Measurements from ENCODE around the gene IQGAP2. TPM values are rescaled to one million over a fixed set of nuclear protein-coding genes. Genes with fewer than 3 reads are reported as not detected.

The IQGAP2 gene
- total RNA-seq, 1 donor from 2014 or later: 8.8 TPM

DNA sequence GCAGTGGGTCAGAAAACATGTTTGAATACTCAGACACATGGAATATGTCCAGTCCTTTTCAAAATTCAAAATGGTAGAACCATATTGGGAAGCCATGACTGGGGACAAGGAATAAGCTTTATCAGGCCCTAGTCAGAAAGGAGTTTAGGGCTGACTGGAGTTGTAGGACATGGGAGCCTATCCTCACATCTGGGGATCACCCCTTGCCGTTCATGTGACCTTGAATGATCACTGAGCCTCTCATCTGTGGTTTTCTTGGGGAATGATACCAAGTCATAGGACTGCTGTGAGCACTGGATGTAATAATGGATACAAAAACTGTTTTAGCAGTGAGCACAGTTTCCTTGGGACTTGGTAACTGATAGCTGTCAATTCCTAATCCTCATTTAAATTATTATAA is 84.7 kb downstream of the IQGAP2 start:
- intact Hi-C loops (cut with micrococcal nuclease): no loop called here
- ChIA-PET POLR2A (no interaction called here), CTCF (no interaction called here)
- Mint-ChIP-seq H3K9me3 (no peaks in the 10 kb centered on the region), H3K4me3 (no peak overlapping the region), H3K36me3 (ENCODE audit: low read depth) (no peaks in the 10 kb centered on the region), H3K27me3 (no peaks in the 10 kb centered on the region), H3K4me1 (no peaks in the 10 kb centered on the region), H3K27ac (no peak overlapping the region)
- ATAC-seq (ENCODE audit: low read depth) (no peak), DNase-seq (no peak)
- TF ChIP-seq, protein P1, sequence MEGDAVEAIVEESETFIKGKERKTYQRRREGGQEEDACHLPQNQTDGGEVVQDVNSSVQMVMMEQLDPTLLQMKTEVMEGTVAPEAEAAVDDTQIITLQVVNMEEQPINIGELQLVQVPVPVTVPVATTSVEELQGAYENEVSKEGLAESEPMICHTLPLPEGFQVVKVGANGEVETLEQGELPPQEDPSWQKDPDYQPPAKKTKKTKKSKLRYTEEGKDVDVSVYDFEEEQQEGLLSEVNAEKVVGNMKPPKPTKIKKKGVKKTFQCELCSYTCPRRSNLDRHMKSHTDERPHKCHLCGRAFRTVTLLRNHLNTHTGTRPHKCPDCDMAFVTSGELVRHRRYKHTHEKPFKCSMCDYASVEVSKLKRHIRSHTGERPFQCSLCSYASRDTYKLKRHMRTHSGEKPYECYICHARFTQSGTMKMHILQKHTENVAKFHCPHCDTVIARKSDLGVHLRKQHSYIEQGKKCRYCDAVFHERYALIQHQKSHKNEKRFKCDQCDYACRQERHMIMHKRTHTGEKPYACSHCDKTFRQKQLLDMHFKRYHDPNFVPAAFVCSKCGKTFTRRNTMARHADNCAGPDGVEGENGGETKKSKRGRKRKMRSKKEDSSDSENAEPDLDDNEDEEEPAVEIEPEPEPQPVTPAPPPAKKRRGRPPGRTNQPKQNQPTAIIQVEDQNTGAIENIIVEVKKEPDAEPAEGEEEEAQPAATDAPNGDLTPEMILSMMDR (IDR thresholded peaks at IDR 0.05): no peak

DNA sequence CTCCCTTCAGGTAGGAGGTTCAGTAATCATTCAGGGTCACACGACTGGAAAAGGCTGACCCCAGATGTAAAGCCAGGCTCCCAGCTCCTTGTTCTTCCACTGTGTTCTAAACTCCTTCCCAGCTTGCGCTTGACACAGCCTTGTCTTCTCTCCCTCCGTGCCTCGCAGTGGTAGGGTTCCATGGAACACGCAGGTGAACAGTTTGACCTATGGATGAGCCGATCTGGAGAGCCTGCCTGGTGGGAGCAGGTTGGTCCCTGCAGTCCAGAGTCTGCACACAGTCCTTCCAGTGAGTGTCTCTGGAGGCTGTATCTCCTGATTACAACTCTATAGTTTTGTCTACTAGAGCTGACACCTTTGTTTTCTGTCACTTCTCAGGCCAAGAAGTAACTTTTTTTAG is 85.9 kb downstream of the IQGAP2 start:
- no peaks in the 10 kb centered on the region for H3K27me3 Mint-ChIP-seq
- no peak overlapping the region for H3K4me3 Mint-ChIP-seq
- no peaks in the 10 kb centered on the region for H3K9me3 Mint-ChIP-seq
- intact Hi-C loops (cut with micrococcal nuclease): no loop called here
- ChIA-PET POLR2A (no interaction called here), CTCF (no interaction called here)
- TF ChIP-seq, protein P1 (IDR thresholded peaks at IDR 0.05): no peak
- H3K4me1 Mint-ChIP-seq: no peaks in the 10 kb centered on the region
- DNase-seq (no peak), ATAC-seq (ENCODE audit: low read depth) (no peak)
- no peaks in the 10 kb centered on the region for H3K36me3 Mint-ChIP-seq (ENCODE audit: low read depth)
- no peak overlapping the region for H3K27ac Mint-ChIP-seq

DNA sequence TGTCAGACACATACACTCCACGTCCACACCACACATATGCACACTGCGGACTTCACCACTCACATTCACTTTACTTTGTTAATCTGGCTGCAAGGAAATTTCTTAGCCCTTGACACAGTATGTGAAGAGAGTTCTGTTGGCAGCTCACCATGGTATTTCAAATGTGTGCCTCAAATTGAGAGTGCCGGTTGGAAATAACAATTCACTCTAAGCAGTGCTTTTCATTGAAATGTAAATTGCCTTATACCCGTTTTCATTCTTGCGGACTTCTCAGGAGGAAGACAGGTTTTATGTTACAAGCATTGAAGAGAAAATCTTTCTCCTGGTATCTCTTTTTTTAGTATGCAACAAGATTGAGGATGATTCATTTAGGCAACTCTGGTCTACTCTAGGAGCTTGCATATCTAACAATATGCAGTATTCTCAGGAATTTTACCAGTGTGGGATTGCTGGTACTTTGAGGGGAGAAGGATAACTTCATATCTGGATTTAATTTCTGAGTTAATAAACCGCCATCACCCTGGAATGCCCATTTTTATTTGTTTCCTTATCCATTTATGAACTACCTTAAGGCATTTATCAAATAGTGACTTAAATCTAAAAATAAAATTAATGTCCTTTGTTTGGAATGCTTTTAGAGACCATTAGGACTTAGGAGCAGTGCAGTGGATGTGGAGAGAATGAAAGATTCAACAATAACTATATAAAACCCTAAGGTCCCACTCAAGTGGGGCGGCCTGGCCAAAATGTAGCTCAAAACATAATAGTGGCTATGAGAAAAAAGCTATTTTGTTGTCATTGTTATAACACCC is 87.0 kb downstream of the IQGAP2 start:
- H3K4me1 Mint-ChIP-seq: no peaks in the 10 kb centered on the region
- intact Hi-C loops (cut with micrococcal nuclease): no loop called here
- TF ChIP-seq, protein P1 (IDR thresholded peaks at IDR 0.05): no peak
- H3K9me3 Mint-ChIP-seq: no peaks in the 10 kb centered on the region
- no peak overlapping the region for H3K4me3 Mint-ChIP-seq
- H3K36me3 Mint-ChIP-seq (ENCODE audit: low read depth): no peaks in the 10 kb centered on the region
- no peak overlapping the region for H3K27ac Mint-ChIP-seq
- DNase-seq (no peak), ATAC-seq (ENCODE audit: low read depth) (no peak)
- CTCF ChIA-PET: no interaction called here
- POLR2A ChIA-PET: no interaction called here
- H3K27me3 Mint-ChIP-seq: no peaks in the 10 kb centered on the region

DNA sequence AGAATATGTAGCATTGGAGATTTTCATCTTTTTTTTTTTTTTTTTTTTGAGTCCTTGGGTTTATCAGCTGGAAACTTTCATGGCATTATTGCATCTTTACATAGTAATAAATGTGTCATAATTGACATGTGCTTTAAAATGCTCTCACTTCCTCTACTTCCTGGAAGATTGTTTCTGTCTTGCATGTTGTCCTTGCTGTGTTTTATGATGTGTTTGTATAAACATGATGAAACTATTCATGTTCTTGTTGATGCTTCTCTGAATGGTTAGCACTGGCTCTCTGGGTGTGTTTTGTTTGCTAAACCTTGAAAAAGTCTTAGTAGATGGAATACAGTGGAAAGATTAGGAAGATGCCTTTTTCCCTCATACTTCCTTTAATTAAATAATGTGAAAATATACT is 87.9 kb downstream of the IQGAP2 start:
- Mint-ChIP-seq H3K4me1 (no peaks in the 10 kb centered on the region), H3K27me3 (no peaks in the 10 kb centered on the region), H3K4me3 (no peak overlapping the region), H3K36me3 (ENCODE audit: low read depth) (no peaks in the 10 kb centered on the region), H3K9me3 (no peaks in the 10 kb centered on the region), H3K27ac (no peak overlapping the region)
- TF ChIP-seq, protein P1 (IDR thresholded peaks at IDR 0.05): no peak
- intact Hi-C loops (cut with micrococcal nuclease): no loop called here
- CTCF ChIA-PET: no interaction called here
- ATAC-seq (ENCODE audit: low read depth) (no peak), DNase-seq (no peak)
- POLR2A ChIA-PET: no interaction called here

DNA sequence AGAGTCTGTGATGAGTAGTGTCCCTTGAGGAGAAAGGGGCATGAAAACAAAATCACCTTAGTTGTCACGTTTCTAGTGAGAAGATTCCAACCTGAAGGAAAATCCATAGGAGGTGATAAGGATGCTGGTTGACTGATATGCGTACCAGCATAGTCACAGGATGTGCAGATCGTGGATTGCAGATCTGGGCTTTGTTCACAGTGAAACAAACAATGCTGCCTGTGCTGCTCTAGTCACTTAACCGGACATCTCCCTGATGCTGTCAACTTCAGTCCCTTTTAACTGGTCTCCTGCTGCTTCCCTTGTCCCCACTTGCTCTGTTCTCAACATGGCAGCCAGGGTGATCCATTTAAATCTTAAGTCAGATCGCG is 89.7 kb downstream of the IQGAP2 start:
- no peak for DNase-seq
- H3K9me3 Mint-ChIP-seq: no peaks in the 10 kb centered on the region
- intact Hi-C loops (cut with micrococcal nuclease): no loop called here
- ChIA-PET POLR2A (no interaction called here), CTCF (no interaction called here)
- no peak overlapping the region for H3K4me3 Mint-ChIP-seq
- H3K36me3 Mint-ChIP-seq (ENCODE audit: low read depth): no peaks in the 10 kb centered on the region
- TF ChIP-seq, protein P1 (IDR thresholded peaks at IDR 0.05): no peak
- no peak for ATAC-seq (ENCODE audit: low read depth)
- no peaks in the 10 kb centered on the region for H3K27me3 Mint-ChIP-seq
- H3K4me1 Mint-ChIP-seq: no peaks in the 10 kb centered on the region
- no peak overlapping the region for H3K27ac Mint-ChIP-seq

All from activated B cell treated with CpG ODN at 0.5 μM for 24 hours (primary cell).